ENCODE measurements around the gene TMEM198.

Gene TMEM198

DNA sequence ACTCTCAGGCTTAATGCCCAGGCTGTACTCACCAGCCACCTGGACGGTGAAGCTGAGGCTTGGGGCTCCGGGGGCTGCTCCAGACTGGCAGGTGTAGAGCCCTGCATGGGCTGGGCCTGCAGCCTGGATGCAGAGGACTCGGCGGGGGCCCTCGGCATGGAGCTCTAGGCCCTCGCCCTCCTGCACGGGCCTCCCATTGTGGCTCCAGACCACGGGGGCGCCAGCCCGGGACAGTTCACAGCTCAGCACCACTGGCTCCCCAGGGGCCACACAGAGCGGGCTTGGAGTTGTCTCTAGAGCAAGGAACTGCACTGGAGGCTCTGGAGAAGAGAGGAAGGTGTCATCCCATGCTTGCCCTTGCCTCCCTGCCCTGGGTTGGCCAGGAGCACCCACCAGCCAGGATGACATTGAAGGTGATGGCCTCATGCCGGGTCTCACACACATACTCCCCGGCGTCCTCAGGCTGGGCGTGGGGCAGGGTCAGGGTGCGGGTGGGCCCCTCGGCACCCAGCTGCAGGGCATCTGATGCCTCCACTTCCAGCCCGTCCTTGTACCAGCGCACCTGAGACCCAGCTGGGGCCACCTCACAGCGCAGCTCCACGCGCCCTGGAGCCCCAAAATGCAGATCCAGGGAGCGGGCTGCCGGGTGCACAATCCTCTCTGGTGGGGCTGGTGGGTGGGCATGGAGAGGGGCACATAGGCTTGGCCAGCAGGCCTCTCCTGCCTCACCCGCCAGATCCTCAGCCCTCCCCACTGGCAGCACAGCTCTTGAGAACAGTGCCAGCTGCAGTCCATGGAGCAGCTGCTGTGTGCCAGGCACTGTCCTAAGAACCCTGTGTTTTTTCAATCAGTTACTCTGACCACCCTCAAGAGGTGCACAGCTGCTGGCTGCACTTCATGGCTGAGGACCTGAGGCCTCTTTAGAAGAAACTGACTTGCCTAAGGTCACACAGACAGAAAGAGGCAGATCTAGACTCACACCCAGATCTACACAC, 14.3 kb downstream of the TMEM198 start:
- no peak for DNase-seq (ENCODE audit: low read depth)
- TF ChIP-seq, protein P1, sequence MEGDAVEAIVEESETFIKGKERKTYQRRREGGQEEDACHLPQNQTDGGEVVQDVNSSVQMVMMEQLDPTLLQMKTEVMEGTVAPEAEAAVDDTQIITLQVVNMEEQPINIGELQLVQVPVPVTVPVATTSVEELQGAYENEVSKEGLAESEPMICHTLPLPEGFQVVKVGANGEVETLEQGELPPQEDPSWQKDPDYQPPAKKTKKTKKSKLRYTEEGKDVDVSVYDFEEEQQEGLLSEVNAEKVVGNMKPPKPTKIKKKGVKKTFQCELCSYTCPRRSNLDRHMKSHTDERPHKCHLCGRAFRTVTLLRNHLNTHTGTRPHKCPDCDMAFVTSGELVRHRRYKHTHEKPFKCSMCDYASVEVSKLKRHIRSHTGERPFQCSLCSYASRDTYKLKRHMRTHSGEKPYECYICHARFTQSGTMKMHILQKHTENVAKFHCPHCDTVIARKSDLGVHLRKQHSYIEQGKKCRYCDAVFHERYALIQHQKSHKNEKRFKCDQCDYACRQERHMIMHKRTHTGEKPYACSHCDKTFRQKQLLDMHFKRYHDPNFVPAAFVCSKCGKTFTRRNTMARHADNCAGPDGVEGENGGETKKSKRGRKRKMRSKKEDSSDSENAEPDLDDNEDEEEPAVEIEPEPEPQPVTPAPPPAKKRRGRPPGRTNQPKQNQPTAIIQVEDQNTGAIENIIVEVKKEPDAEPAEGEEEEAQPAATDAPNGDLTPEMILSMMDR (IDR thresholded peaks at IDR 0.05; ENCODE audit: low read depth, low read length, missing control alignments), result no peak

DNA sequence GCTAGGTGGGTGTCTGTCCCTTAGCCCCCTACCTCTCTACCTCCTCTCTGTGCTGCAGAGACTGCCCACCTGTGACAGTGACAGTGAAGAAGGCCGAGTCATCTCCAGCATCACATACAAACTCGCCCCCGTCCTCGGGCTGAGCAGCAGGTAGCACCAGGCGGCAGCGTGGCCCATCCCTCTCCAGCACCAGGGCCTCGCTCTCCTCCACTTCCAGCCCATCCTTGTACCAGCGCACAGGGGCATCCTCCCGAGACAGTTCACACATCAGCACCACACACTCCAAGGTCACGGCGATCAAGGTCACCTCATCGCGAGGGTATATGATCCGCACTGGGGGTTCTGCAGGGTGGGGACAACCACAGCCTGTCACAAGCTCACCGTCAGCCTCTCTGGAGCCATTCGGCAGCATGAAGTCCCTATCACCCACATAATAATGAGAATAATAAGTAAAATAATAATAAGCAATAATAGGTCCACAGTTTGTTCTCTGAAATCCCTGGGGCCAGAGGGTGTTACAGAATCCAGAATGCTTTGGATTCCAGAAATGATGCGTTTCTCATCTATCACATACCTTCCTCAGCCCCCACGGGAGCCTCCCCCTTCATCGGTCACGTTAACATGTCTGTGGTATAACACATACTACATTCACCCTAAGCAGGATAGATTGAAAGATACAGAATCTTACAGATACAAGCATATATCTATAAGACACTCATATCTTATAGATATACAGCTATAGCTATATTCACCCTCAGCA, 15.5 kb downstream of the TMEM198 start:
- H3K4me3 ChIP-seq (ENCODE audit: low read depth, low read length), result no peak overlapping the region
- TF ChIP-seq, protein P1 (IDR thresholded peaks at IDR 0.05; ENCODE audit: low read depth, low read length, missing control alignments), result no peak
- DNase-seq (ENCODE audit: low read depth), result no peak

More for the DNA sequence above, 14.3 kb downstream of the TMEM198 start:
- H3K4me3 ChIP-seq (ENCODE audit: low read depth, low read length), result no peak overlapping the region

DNA sequence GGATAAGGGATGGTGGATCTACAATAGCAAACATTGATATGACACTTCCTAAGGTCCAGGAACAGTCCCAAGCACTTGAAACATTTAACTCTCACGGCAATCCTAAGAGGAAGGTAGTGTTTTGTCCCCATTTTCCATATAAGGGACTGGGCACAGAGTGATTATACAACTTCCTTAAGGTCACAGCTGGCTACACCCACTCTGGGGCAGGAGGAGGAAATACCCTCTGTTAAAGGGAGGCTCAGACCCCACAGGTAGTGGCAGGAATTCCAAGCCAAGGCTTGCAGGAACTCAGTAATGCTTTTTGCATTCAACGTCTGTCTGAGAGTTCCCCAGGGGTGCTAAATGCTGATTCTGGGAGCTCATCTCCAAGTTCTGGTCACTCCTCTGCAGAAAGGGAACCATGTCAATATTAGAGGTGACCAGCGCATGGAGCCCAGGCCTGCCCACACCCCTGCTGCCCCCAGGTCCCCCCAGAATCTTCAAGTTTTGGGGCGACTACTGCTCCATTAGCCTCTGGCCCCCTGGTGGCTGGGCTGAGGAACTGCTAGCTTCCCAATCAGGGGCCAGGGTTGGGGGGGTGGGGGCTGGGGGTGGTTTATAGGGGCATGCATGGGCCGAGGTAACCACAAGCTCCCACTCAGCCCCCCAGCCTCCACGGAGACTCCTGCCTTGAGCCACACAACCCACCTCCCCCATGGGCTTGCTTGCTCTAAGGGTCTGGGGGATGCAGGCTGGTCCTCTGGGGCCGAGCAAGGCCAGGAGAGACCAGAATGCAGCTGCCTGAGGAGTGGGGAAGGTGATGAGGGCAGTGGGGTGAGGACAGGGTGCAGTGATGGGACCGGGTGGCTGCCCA, 16.4 kb downstream of the TMEM198 start:
- TF ChIP-seq, protein P1 (IDR thresholded peaks at IDR 0.05; ENCODE audit: low read depth, low read length, missing control alignments), result peak; percentile 74
- DNase-seq (ENCODE audit: low read depth), result no peak
- no peak overlapping the region for H3K4me3 ChIP-seq (ENCODE audit: low read depth, low read length)

DNA sequence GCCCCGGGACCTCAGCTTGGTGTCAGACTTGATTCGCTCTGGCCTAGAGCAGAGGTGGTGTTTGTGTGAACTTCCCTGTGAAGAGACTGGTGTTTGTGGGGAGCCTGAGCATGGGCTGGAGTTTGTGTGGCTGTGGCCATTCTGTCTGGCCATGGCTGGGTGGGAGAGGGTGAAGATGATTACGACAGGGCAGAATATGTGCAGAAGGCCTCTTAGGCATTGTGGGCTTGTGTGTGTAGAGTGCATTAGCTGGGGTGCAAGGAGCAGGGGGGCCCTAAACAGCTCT, 17.0 kb downstream of the TMEM198 start:
- no peak for DNase-seq (ENCODE audit: low read depth)
- TF ChIP-seq, protein P1 (IDR thresholded peaks at IDR 0.05; ENCODE audit: low read depth, low read length, missing control alignments), result no peak
- no peak overlapping the region for H3K4me3 ChIP-seq (ENCODE audit: low read depth, low read length)

DNA sequence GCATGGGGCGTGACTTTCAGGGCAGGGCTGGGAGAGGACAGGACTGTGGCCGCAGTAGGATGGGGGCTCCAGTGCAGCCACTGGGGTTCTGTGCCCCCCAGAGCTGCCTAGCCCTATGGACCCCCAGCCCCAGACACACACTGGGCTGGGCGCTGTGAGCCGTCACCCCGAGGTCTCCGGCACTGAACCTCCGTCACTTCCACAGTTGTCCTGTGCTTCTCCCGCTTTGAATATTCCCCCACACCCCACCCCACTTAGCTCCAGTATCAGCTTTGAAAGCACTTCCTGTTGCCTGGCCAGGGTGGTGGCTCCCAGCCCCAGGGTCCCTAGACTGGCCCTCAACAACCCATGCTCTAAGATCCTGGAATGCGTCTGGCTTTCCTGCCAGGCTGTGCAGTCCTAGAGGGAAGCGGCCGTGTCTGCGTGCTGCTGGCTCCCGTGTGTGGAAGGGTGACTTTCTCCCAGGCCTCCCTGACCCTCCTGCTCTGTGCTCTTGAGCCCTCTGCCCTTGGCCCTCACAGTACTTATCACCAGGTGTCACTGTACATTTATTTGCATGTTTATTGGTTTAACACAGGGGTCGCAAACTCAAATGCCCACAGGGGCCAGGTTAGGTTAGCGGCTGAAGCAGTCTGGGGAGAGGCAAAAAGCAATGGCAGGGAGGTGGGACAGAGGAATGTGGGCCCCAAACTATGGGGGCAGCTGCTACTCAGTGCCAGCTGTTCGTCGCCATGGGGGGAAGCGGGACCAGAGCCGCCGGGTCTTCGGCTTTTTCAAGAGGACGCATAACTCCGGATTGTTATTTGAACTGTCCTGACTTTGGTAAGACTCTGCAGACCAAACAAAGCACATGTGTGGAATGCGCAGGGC, 17.6 kb downstream of the TMEM198 start:
- no peak overlapping the region for H3K4me3 ChIP-seq (ENCODE audit: low read depth, low read length)
- TF ChIP-seq, protein P1 (IDR thresholded peaks at IDR 0.05; ENCODE audit: low read depth, low read length, missing control alignments), result no peak
- no peak for DNase-seq (ENCODE audit: low read depth)

Measured in GM12864 (cell line).